ENCODE data around the gene SYNE1.

Gene SYNE1

GRCh38 chr6:152123076-152123475 lies 514.1 kb downstream of the SYNE1 start:
- H3K4me3 Mint-ChIP-seq: no peak overlapping the region
- no peaks in the 10 kb centered on the region for H3K4me1 Mint-ChIP-seq
- H3K36me3 Mint-ChIP-seq (ENCODE audit: low read depth): no peaks in the 10 kb centered on the region
- TF ChIP-seq, protein P1, sequence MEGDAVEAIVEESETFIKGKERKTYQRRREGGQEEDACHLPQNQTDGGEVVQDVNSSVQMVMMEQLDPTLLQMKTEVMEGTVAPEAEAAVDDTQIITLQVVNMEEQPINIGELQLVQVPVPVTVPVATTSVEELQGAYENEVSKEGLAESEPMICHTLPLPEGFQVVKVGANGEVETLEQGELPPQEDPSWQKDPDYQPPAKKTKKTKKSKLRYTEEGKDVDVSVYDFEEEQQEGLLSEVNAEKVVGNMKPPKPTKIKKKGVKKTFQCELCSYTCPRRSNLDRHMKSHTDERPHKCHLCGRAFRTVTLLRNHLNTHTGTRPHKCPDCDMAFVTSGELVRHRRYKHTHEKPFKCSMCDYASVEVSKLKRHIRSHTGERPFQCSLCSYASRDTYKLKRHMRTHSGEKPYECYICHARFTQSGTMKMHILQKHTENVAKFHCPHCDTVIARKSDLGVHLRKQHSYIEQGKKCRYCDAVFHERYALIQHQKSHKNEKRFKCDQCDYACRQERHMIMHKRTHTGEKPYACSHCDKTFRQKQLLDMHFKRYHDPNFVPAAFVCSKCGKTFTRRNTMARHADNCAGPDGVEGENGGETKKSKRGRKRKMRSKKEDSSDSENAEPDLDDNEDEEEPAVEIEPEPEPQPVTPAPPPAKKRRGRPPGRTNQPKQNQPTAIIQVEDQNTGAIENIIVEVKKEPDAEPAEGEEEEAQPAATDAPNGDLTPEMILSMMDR (IDR thresholded peaks at IDR 0.05): no peak
- H3K27ac Mint-ChIP-seq: no peak overlapping the region
- DNase-seq: no peak
- H3K27me3 Mint-ChIP-seq (ENCODE audit: low read depth, poor library complexity): peaks cover 6% of the 10 kb centered on the region
- H3K9me3 Mint-ChIP-seq: no peaks in the 10 kb centered on the region

- H3K4me1 Mint-ChIP-seq: no peaks in the 10 kb centered on the region
- no peak overlapping the region for H3K4me3 Mint-ChIP-seq
- no peaks in the 10 kb centered on the region for H3K9me3 Mint-ChIP-seq
- no peak overlapping the region for H3K27ac Mint-ChIP-seq
- H3K27me3 Mint-ChIP-seq (ENCODE audit: low read depth, poor library complexity): peaks cover 6% of the 10 kb centered on the region
- DNase-seq: no peak
- H3K36me3 Mint-ChIP-seq (ENCODE audit: low read depth): no peaks in the 10 kb centered on the region
- TF ChIP-seq, protein P1 (IDR thresholded peaks at IDR 0.05): no peak
These were observed 514.7 kb downstream of the SYNE1 start for GRCh38 chr6:152122434-152122833.

DNA sequence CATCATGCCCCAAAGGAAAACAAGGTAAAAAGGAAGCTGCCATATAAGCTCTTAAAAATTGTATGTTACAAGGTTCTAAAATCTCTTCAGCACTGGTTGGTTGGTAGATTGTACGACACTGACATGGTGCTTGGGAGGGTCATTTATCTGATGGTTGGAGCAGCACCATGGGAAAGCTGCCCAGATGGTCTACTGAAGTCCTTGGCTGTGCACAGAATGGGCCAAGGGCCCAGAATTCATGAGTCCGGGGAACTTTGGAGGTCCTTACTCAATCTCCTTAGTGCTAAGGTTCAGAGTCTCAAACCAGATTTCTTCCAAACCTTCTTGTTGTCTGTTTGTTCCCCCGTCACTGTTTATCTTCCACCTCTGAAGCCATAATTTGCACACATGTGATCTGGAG lies 515.3 kb downstream of the SYNE1 start:
- Mint-ChIP-seq H3K4me3 (no peak overlapping the region), H3K4me1 (no peaks in the 10 kb centered on the region), H3K27me3 (ENCODE audit: low read depth, poor library complexity) (peaks cover 6% of the 10 kb centered on the region), H3K36me3 (ENCODE audit: low read depth) (no peaks in the 10 kb centered on the region), H3K27ac (no peak overlapping the region), H3K9me3 (no peaks in the 10 kb centered on the region)
- TF ChIP-seq, protein P1 (IDR thresholded peaks at IDR 0.05): no peak
- DNase-seq: no peak

- no peaks in the 10 kb centered on the region for H3K36me3 Mint-ChIP-seq (ENCODE audit: low read depth)
- H3K27me3 Mint-ChIP-seq (ENCODE audit: low read depth, poor library complexity): peaks cover 2% of the 10 kb centered on the region
- DNase-seq: no peak
- no peaks in the 10 kb centered on the region for H3K4me1 Mint-ChIP-seq
- H3K4me3 Mint-ChIP-seq: no peak overlapping the region
- TF ChIP-seq, protein P1 (IDR thresholded peaks at IDR 0.05): no peak
- no peak overlapping the region for H3K27ac Mint-ChIP-seq
- H3K9me3 Mint-ChIP-seq: no peaks in the 10 kb centered on the region
These were observed 517.3 kb downstream of the SYNE1 start for GRCh38 chr6:152119831-152120230.

GRCh38 chr6:152118678-152119077 lies 518.5 kb downstream of the SYNE1 start:
- no peaks in the 10 kb centered on the region for H3K36me3 Mint-ChIP-seq (ENCODE audit: low read depth)
- no peak overlapping the region for H3K27ac Mint-ChIP-seq
- no peaks in the 10 kb centered on the region for H3K4me1 Mint-ChIP-seq
- H3K9me3 Mint-ChIP-seq: no peaks in the 10 kb centered on the region
- TF ChIP-seq, protein P1 (IDR thresholded peaks at IDR 0.05): no peak
- no peak overlapping the region for H3K4me3 Mint-ChIP-seq
- peaks cover 3% of the 10 kb centered on the region for H3K27me3 Mint-ChIP-seq (ENCODE audit: low read depth, poor library complexity)
- no peak for DNase-seq

DNA sequence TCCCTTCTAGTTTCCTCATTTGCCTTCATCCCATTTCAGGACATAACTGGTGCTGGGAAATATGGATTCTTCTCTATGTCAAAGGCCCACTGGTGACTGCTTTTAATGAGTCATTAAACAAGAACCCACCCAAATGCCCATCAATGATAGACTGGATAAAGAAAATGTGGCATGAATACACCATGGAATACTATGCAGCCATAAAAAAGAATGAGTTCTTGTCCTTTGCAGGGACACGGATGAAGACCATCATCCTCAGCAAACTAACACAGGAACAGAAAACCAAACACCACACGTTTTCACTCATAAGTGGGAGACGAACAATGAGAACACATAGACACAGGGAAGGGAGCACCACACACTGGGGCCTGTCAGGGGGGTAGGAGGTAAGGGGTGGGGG lies 518.9 kb downstream of the SYNE1 start:
- H3K4me3 Mint-ChIP-seq: no peak overlapping the region
- TF ChIP-seq, protein P1 (IDR thresholded peaks at IDR 0.05): no peak

More for the DNA sequence above, 518.9 kb downstream of the SYNE1 start:
- peaks cover 5% of the 10 kb centered on the region for H3K27me3 Mint-ChIP-seq (ENCODE audit: low read depth, poor library complexity)
- no peaks in the 10 kb centered on the region for H3K4me1 Mint-ChIP-seq
- no peak for DNase-seq
- no peak overlapping the region for H3K27ac Mint-ChIP-seq
- H3K9me3 Mint-ChIP-seq: no peaks in the 10 kb centered on the region
- no peaks in the 10 kb centered on the region for H3K36me3 Mint-ChIP-seq (ENCODE audit: low read depth)

Measured in nephron progenitor cell (in vitro differentiated cells).